SK-N-SH treated with all-trans-retinoic acid at 6 μM for 48 hours (cell line): ENCODE results near the gene WTAP.

Source experiments
- SNAI2 ChIP-seq: fragments of 250-450 bp; sonication (Bioruptor Pico); IDR thresholded peaks from 2 replicates; pipeline ENCODE4 v1.5.0; 2020; ENCODE audit warnings: mild to moderate bottlenecking, moderate library complexity
- TCF4 ChIP-seq: fragments of 250-450 bp; sonication (Bioruptor Pico); IDR thresholded peaks from 2 replicates; pipeline ENCODE4 v1.8.0; 2021; ENCODE audit warnings: mild to moderate bottlenecking, moderate library complexity, borderline replicate concordance
- TF ChIP-seq, protein P1 (sequence below): fragments of 250-450 bp; sonication (Bioruptor Pico); IDR thresholded peaks from 2 replicates; pipeline ENCODE4 v1.8.0; 2020; ENCODE audit warnings: mild to moderate bottlenecking, moderate library complexity, borderline replicate concordance

DNA sequence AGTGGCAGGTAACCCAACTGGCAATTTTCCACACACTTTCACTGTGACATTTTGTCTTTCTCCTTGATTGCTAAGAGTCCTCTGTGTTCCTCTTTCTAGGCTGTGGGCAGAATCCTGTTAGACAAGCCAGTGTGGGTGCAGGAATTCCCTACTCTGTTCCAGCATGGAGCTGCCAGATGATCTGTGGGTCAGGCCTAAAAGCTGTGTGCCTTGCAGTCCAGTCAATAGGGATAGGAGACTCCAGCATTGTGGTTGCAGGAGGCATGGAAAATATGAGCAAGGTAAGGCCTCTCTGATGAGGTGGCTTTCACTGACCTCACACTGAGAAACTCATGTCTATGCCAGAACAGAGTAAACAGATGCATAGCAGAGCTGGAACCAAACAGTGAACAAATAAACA lies 39.6 kb downstream of the WTAP start:
- TF ChIP-seq SNAI2 (CRISPR knock-in tag) (no peak), TCF4 (no peak)
- TF ChIP-seq, protein P1, sequence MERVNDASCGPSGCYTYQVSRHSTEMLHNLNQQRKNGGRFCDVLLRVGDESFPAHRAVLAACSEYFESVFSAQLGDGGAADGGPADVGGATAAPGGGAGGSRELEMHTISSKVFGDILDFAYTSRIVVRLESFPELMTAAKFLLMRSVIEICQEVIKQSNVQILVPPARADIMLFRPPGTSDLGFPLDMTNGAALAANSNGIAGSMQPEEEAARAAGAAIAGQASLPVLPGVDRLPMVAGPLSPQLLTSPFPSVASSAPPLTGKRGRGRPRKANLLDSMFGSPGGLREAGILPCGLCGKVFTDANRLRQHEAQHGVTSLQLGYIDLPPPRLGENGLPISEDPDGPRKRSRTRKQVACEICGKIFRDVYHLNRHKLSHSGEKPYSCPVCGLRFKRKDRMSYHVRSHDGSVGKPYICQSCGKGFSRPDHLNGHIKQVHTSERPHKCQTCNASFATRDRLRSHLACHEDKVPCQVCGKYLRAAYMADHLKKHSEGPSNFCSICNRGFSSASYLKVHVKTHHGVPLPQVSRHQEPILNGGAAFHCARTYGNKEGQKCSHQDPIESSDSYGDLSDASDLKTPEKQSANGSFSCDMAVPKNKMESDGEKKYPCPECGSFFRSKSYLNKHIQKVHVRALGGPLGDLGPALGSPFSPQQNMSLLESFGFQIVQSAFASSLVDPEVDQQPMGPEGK (CRISPR knock-in tag), result no peak
